HUES48 (cell line): ENCODE data around the gene MAGI2.

Source experiments
- H3K27ac ChIP-seq: one replicate; pipeline ENCODE4 v1.7.0; 2013; ENCODE audit warnings: low read depth, low read length, inconsistent platforms
- H3K27me3 ChIP-seq: 2 replicates; pipeline ENCODE4 v1.6.1; 2013; ENCODE audit warnings: mild to moderate bottlenecking, low read length; ENCODE audit not compliant: control insufficient read depth, insufficient read depth
- H3K36me3 ChIP-seq: 2 replicates; pipeline ENCODE4 v1.6.1; 2013; ENCODE audit warnings: low read length; ENCODE audit not compliant: control insufficient read depth, insufficient read depth
- H3K4me1 ChIP-seq: 2 replicates; pipeline ENCODE4 v1.6.1; 2013; ENCODE audit warnings: mild to moderate bottlenecking, low read length; ENCODE audit not compliant: control insufficient read depth, insufficient read depth
- H3K4me3 ChIP-seq: 2 replicates; pipeline ENCODE4 v1.5.1; 2013; ENCODE audit warnings: mild to moderate bottlenecking, low read depth, low read length
- H3K9ac ChIP-seq: 2 replicates; pipeline ENCODE4 v1.6.1; 2013; ENCODE audit warnings: mild to moderate bottlenecking, low read depth, low read length, moderate library complexity
- H3K9me3 ChIP-seq: 2 replicates; pipeline ENCODE4 v1.6.1; 2013; ENCODE audit warnings: low read length; ENCODE audit not compliant: control insufficient read depth, insufficient read depth

MAGI2 gene

GRCh38 chr7:78473571-78474301, 979.7 kb downstream of the MAGI2 start:
- Histone ChIP-seq H3K9me3 (no peaks in the 10 kb centered on the region), H3K9ac (no peak overlapping the region), H3K27ac (no peak overlapping the region), H3K36me3 (no peaks in the 10 kb centered on the region), H3K27me3 (no peaks in the 10 kb centered on the region), H3K4me3 (no peak overlapping the region), H3K4me1 (peaks cover 7% of the 10 kb centered on the region; the same call in 1 of the 2 replicates)

GRCh38 chr7:78473021-78473420, 980.4 kb downstream of the MAGI2 start:
- H3K27ac ChIP-seq = no peak overlapping the region
- peaks cover 7% of the 10 kb centered on the region; the same call in 1 of the 2 replicates for H3K4me1 ChIP-seq

GRCh38 chr7:78472519-78472918, 980.9 kb downstream of the MAGI2 start:
- Histone ChIP-seq H3K27me3 (no peaks in the 10 kb centered on the region), H3K36me3 (no peaks in the 10 kb centered on the region), H3K27ac (no peak overlapping the region), H3K9ac (no peak overlapping the region), H3K4me3 (no peak overlapping the region), H3K9me3 (no peaks in the 10 kb centered on the region), H3K4me1 (peaks cover 7% of the 10 kb centered on the region; the same call in 1 of the 2 replicates)

More at GRCh38 chr7:78473021-78473420, 980.4 kb downstream of the MAGI2 start:
- H3K9me3 ChIP-seq = no peaks in the 10 kb centered on the region
- no peak overlapping the region for H3K4me3 ChIP-seq
- H3K27me3 ChIP-seq = no peaks in the 10 kb centered on the region
- no peaks in the 10 kb centered on the region for H3K36me3 ChIP-seq
- no peak overlapping the region for H3K9ac ChIP-seq

GRCh38 chr7:78465894-78466293, 987.6 kb downstream of the MAGI2 start:
- Histone ChIP-seq H3K36me3 (no peaks in the 10 kb centered on the region), H3K9ac (no peak overlapping the region), H3K9me3 (no peaks in the 10 kb centered on the region), H3K27ac (no peak overlapping the region), H3K4me1 (peaks cover 29% of the 10 kb centered on the region), H3K4me3 (no peak overlapping the region), H3K27me3 (no peaks in the 10 kb centered on the region)

GRCh38 chr7:78463039-78463438, 990.4 kb downstream of the MAGI2 start:
- Histone ChIP-seq H3K9me3 (no peaks in the 10 kb centered on the region), H3K27me3 (no peaks in the 10 kb centered on the region), H3K36me3 (no peaks in the 10 kb centered on the region), H3K4me3 (no peak overlapping the region), H3K27ac (no peak overlapping the region), H3K4me1 (peaks cover 29% of the 10 kb centered on the region), H3K9ac (no peak overlapping the region)

GRCh38 chr7:78450706-78451105, 1002.8 kb downstream of the MAGI2 start:
- H3K4me1 ChIP-seq = no peaks in the 10 kb centered on the region
- H3K9me3 ChIP-seq = no peaks in the 10 kb centered on the region
- H3K36me3 ChIP-seq = no peaks in the 10 kb centered on the region
- H3K9ac ChIP-seq = no peak overlapping the region
- H3K4me3 ChIP-seq = no peak overlapping the region
- no peak overlapping the region for H3K27ac ChIP-seq
- no peaks in the 10 kb centered on the region for H3K27me3 ChIP-seq

- H3K36me3 ChIP-seq = no peaks in the 10 kb centered on the region
- no peak overlapping the region for H3K27ac ChIP-seq
- H3K4me1 ChIP-seq = no peaks in the 10 kb centered on the region
- no peak overlapping the region for H3K4me3 ChIP-seq
- no peak overlapping the region for H3K9ac ChIP-seq
- no peaks in the 10 kb centered on the region for H3K9me3 ChIP-seq
- H3K27me3 ChIP-seq = no peaks in the 10 kb centered on the region
These were observed 1004.6 kb downstream of the MAGI2 start for GRCh38 chr7:78448911-78449310.

- Histone ChIP-seq H3K4me3 (no peak overlapping the region), H3K9ac (no peak overlapping the region), H3K36me3 (no peaks in the 10 kb centered on the region), H3K4me1 (peaks cover 3% of the 10 kb centered on the region; the same call in 1 of the 2 replicates), H3K9me3 (no peaks in the 10 kb centered on the region), H3K27me3 (no peaks in the 10 kb centered on the region), H3K27ac (no peak overlapping the region)
These were observed 1009.2 kb downstream of the MAGI2 start for GRCh38 chr7:78444267-78444666.

GRCh38 chr7:78443811-78444210, 1009.7 kb downstream of the MAGI2 start:
- no peak overlapping the region for H3K4me3 ChIP-seq
- no peak overlapping the region for H3K27ac ChIP-seq
- no peaks in the 10 kb centered on the region for H3K36me3 ChIP-seq
- no peaks in the 10 kb centered on the region for H3K27me3 ChIP-seq
- H3K9ac ChIP-seq = no peak overlapping the region
- H3K4me1 ChIP-seq = peaks cover 5% of the 10 kb centered on the region; the same call in 1 of the 2 replicates
- no peaks in the 10 kb centered on the region for H3K9me3 ChIP-seq

GRCh38 chr7:78441737-78442136, 1011.7 kb downstream of the MAGI2 start:
- H3K36me3 ChIP-seq = no peaks in the 10 kb centered on the region
- H3K4me1 ChIP-seq = peaks cover 10% of the 10 kb centered on the region; the same call in 1 of the 2 replicates

GRCh38 chr7:78438433-78438832, 1015.0 kb downstream of the MAGI2 start:
- no peaks in the 10 kb centered on the region for H3K9me3 ChIP-seq
- H3K4me3 ChIP-seq = no peak overlapping the region
- peaks cover 10% of the 10 kb centered on the region; the same call in 1 of the 2 replicates for H3K4me1 ChIP-seq
- no peak overlapping the region for H3K27ac ChIP-seq
- no peaks in the 10 kb centered on the region for H3K36me3 ChIP-seq
- H3K9ac ChIP-seq = no peak overlapping the region
- no peaks in the 10 kb centered on the region for H3K27me3 ChIP-seq

More at GRCh38 chr7:78441737-78442136, 1011.7 kb downstream of the MAGI2 start:
- Histone ChIP-seq H3K9me3 (no peaks in the 10 kb centered on the region), H3K4me3 (no peak overlapping the region), H3K27ac (no peak overlapping the region), H3K27me3 (no peaks in the 10 kb centered on the region), H3K9ac (no peak overlapping the region)
